Type B pancreatic cell (in vitro differentiated cells): ENCODE measurements around the gene PTPRF. TPM values are rescaled to one million over a fixed set of nuclear protein-coding genes. Genes with fewer than 3 reads are reported as not detected.
A peak's percentile ranks its signal among the peaks of the same experiment; 100 is the strongest.

Experiments used
- DNase-seq: peaks from one replicate; pipeline ENCODE4 v3.0.0; 2021; ENCODE audit warnings: mixed read lengths; ENCODE audit not compliant: unreplicated experiment; ENCODE audit errors: extremely low spot score
- H3K27ac Mint-ChIP-seq: 2 replicates; pipeline ENCODE4 v1.8.0; 2021; ENCODE audit warnings: mild to moderate bottlenecking, mixed read lengths
- H3K27me3 Mint-ChIP-seq: 2 replicates; pipeline ENCODE4 v1.8.0; 2021; ENCODE audit warnings: mixed read lengths
- H3K36me3 Mint-ChIP-seq: 2 replicates; pipeline ENCODE4 v1.8.0; 2021; ENCODE audit warnings: mixed read lengths
- H3K4me1 Mint-ChIP-seq: one replicate; pipeline ENCODE4 v1.8.0; 2021; ENCODE audit warnings: mixed read lengths; ENCODE audit not compliant: unreplicated experiment
- H3K4me3 Mint-ChIP-seq: 2 replicates; pipeline ENCODE4 v1.8.0; 2021; ENCODE audit warnings: mild to moderate bottlenecking, mixed read lengths
- H3K9me3 Mint-ChIP-seq: 2 replicates; pipeline ENCODE4 v1.8.0; 2021; ENCODE audit warnings: mixed read lengths
- CTCF ChIP-seq: fragments of 200-600 bp; sonication (generic); conservative IDR thresholded peaks from 2 replicates; pipeline ENCODE4 v1.5.0; 2021; ENCODE audit warnings: antibody characterized with exemption, mild to moderate bottlenecking
- total RNA-seq: library from RNA; stranded (reverse); gene quantifications from 2 replicates; pipeline ENCODE4 v1.2.1, GENCODE V29; 2021; ENCODE audit warnings: low replicate concordance

Gene PTPRF
- total RNA-seq, 1 donor from 2014 or later = 260 TPM

GRCh38 chr1:43616383-43616782, 85.7 kb downstream of the PTPRF start:
- peak overlapping the region; percentile 15 for H3K27ac Mint-ChIP-seq
- peaks cover 10% of the 10 kb centered on the region for H3K36me3 Mint-ChIP-seq

GRCh38 chr1:43617011-43617410, 86.3 kb downstream of the PTPRF start:
- H3K9me3 Mint-ChIP-seq = no peaks in the 10 kb centered on the region
- no peak for DNase-seq
- H3K4me3 Mint-ChIP-seq = no peak overlapping the region
- peaks cover 12% of the 10 kb centered on the region for H3K36me3 Mint-ChIP-seq
- no peak overlapping the region for H3K27ac Mint-ChIP-seq
- no peaks in the 10 kb centered on the region for H3K4me1 Mint-ChIP-seq
- no peaks in the 10 kb centered on the region for H3K27me3 Mint-ChIP-seq
- no peak for TF ChIP-seq CTCF

More at GRCh38 chr1:43616383-43616782, 85.7 kb downstream of the PTPRF start:
- no peak for TF ChIP-seq CTCF
- Mint-ChIP-seq H3K4me3 (no peak overlapping the region), H3K4me1 (no peaks in the 10 kb centered on the region), H3K9me3 (no peaks in the 10 kb centered on the region), H3K27me3 (no peaks in the 10 kb centered on the region)
- no peak for DNase-seq

- no peaks in the 10 kb centered on the region for H3K9me3 Mint-ChIP-seq
- H3K27me3 Mint-ChIP-seq = no peaks in the 10 kb centered on the region
- peaks cover 12% of the 10 kb centered on the region for H3K36me3 Mint-ChIP-seq
- H3K4me3 Mint-ChIP-seq = no peak overlapping the region
- no peaks in the 10 kb centered on the region for H3K4me1 Mint-ChIP-seq
- DNase-seq = no peak
- no peak for TF ChIP-seq CTCF
- no peak overlapping the region for H3K27ac Mint-ChIP-seq
These were observed 87.0 kb downstream of the PTPRF start for GRCh38 chr1:43617668-43618067.

- H3K36me3 Mint-ChIP-seq = peaks cover 12% of the 10 kb centered on the region
- H3K27me3 Mint-ChIP-seq = no peaks in the 10 kb centered on the region
- no peak for TF ChIP-seq CTCF
- H3K27ac Mint-ChIP-seq = no peak overlapping the region
- no peak overlapping the region for H3K4me3 Mint-ChIP-seq
- no peaks in the 10 kb centered on the region for H3K9me3 Mint-ChIP-seq
- H3K4me1 Mint-ChIP-seq = no peaks in the 10 kb centered on the region
- DNase-seq = no peak
These were observed 88.0 kb downstream of the PTPRF start for GRCh38 chr1:43618521-43619313.

- Mint-ChIP-seq H3K4me1 (no peaks in the 10 kb centered on the region), H3K9me3 (no peaks in the 10 kb centered on the region), H3K36me3 (peaks cover 12% of the 10 kb centered on the region), H3K4me3 (no peak overlapping the region), H3K27ac (no peak overlapping the region), H3K27me3 (no peaks in the 10 kb centered on the region)
- no peak for TF ChIP-seq CTCF
- no peak for DNase-seq
These were observed 88.7 kb downstream of the PTPRF start for GRCh38 chr1:43619314-43619790.
